GM12878 (cell line): ENCODE data around the gene FBXW9. TPM values are rescaled to one million over a fixed set of nuclear protein-coding genes. Genes with fewer than 3 reads are reported as not detected.

ENCODE experiments used
- ATAC-seq: fragments of 200-7000 bp; cut with Tn5 transposase; 3 replicates; pipeline ENCODE4 v1.9.1; 2020; ENCODE audit warnings: mild to moderate bottlenecking, moderate library complexity
- BruUV-seq: library from RNA; stranded (reverse); fragments of 400-500 nt; replicated peaks from 2 replicates; lab custom pipeline; 2021; lab: Mats Ljungman, UMichigan
- CTCF ChIA-PET: fragments of 300-600 bp; sonication (Branson Sonifier 250); formaldehyde crosslinking; extraction: SDS; loops from one replicate; lab custom pipeline; 2021; ENCODE audit warnings: inconsistent platforms; lab: Yijun Ruan, JAX
- POLR2A ChIA-PET: fragments of 350-600 bp; formaldehyde crosslinking; extraction: SDS; loops from one replicate; lab custom pipeline; 2021; ENCODE audit warnings: inconsistent platforms; lab: Charles Lee
- RAD21 ChIA-PET: fragments of 300-600 bp; sonication (Branson Sonifier 250); formaldehyde crosslinking; loops from one replicate; lab custom pipeline; 2023; ENCODE audit warnings: antibody characterized with exemption; ENCODE audit not compliant: unreplicated experiment; lab: Charles Lee
- SMC1A ChIA-PET: fragments of 300-600 bp; sonication (Branson Sonifier 250); formaldehyde crosslinking; loops from one replicate; lab custom pipeline; 2023; ENCODE audit not compliant: unreplicated experiment, uncharacterized antibody; lab: Charles Lee
- DNase-seq: peaks from one replicate; pipeline ENCODE4 v3.0.0-alpha.2; 2011; ENCODE audit warnings: low read depth, low spot score
- FAIRE-seq: peaks from 3 replicates; lab custom pipeline; 2011; peaks lifted over from hg19 to GRCh38; lab: Jason Lieb, UNC
- H2AFZ ChIP-seq: 2 replicates; pipeline ENCODE4 v1.6.0; 2011; ENCODE audit warnings: low read depth, low read length, control low read depth; ENCODE audit not compliant: control insufficient read depth
- H3K27ac ChIP-seq: 2 replicates; pipeline ENCODE4 v1.5.1; 2011; ENCODE audit warnings: control low read depth; ENCODE audit not compliant: control insufficient read depth, insufficient read depth
- H3K27me3 ChIP-seq, 2 experiments: replicated peaks in 1 of 2; 2 replicates each; pipeline versions ENCODE4 v1.6.0 to v1.6.1; 2011; ENCODE audit warnings: low read length in 1 of 2; ENCODE audit not compliant: control insufficient read depth in 2 of 2, insufficient read depth in 2 of 2
- H3K36me3 ChIP-seq, 2 experiments: 2 replicates each; pipeline ENCODE4 v1.5.1; 2011; ENCODE audit warnings: low read length in 1 of 2; ENCODE audit not compliant: control insufficient read depth in 2 of 2, insufficient read depth in 2 of 2
- H3K4me1 ChIP-seq: 2 replicates; pipeline ENCODE4 v1.6.1; 2011; ENCODE audit warnings: mild to moderate bottlenecking, low read length, moderate library complexity, mixed read lengths; ENCODE audit not compliant: control insufficient read depth, insufficient read depth
- H3K4me2 ChIP-seq: 2 replicates; pipeline ENCODE4 v1.6.0; 2011; ENCODE audit warnings: control low read depth; ENCODE audit not compliant: control insufficient read depth, insufficient read depth
- H3K4me3 ChIP-seq: fragments of 200-600 bp; sonication (generic); 2 replicates; pipeline ENCODE4 v1.5.1; 2016
- H3K79me2 ChIP-seq: 2 replicates; pipeline ENCODE4 v1.6.0; 2011; ENCODE audit warnings: low read length; ENCODE audit not compliant: control insufficient read depth, insufficient read depth
- H3K9ac ChIP-seq: 2 replicates; pipeline ENCODE4 v1.8.0; 2011; ENCODE audit warnings: low read length, control low read depth, mixed read lengths; ENCODE audit not compliant: control insufficient read depth, insufficient read depth
- H3K9me3 ChIP-seq: replicated peaks from 3 replicates; pipeline ENCODE4 v1.5.1; 2011; ENCODE audit warnings: mild to moderate bottlenecking, low read length; ENCODE audit not compliant: control insufficient read depth, insufficient read depth
- H4K20me1 ChIP-seq: 2 replicates; pipeline ENCODE4 v1.6.0; 2011; ENCODE audit not compliant: control insufficient read depth, insufficient read depth
- CREB1 ChIP-seq: IDR thresholded peaks from 2 replicates; pipeline ENCODE4 v1.6.1; 2012; ENCODE audit warnings: low read depth, mild to moderate bottlenecking, inconsistent platforms
- CUX1 ChIP-seq: IDR thresholded peaks from 2 replicates; pipeline ENCODE4 v1.6.1; 2012; ENCODE audit warnings: improper control_type of control experiment, low read depth, low read length; ENCODE audit not compliant: insufficient replicate concordance
- E2F8 ChIP-seq: fragments of 450-650 bp; IDR thresholded peaks from 2 replicates; pipeline ENCODE4 v1.6.1; 2018; ENCODE audit warnings: mild to moderate bottlenecking, low read depth, moderate library complexity; ENCODE audit not compliant: partially characterized antibody
- ETV6 ChIP-seq, 2 experiments: fragments of 450-650 bp in 1 of 2; IDR thresholded peaks in 1 of 2; conservative IDR thresholded peaks in 1 of 2; 2 replicates each; pipeline ENCODE4 v1.6.1; 2014; ENCODE audit warnings: antibody characterized with exemption in 1 of 2, borderline replicate concordance in 1 of 2, low read depth in 1 of 2, mild to moderate bottlenecking in 1 of 2, moderate library complexity in 1 of 2
- FOXK2 ChIP-seq: fragments of 450-650 bp; IDR thresholded peaks from 2 replicates; pipeline ENCODE4 v1.6.1; 2017; ENCODE audit warnings: mild to moderate bottlenecking, moderate library complexity
- HCFC1 ChIP-seq: fragments of 150-350 bp; IDR thresholded peaks from 2 replicates; pipeline ENCODE4 v1.6.1; 2014; ENCODE audit warnings: low read length
- HDAC6 ChIP-seq: fragments of 200-600 bp; sonication (generic); IDR thresholded peaks from one replicate; pipeline ENCODE4 v1.8.0; 2017; ENCODE audit warnings: antibody characterized with exemption; ENCODE audit not compliant: unreplicated experiment
- JUNB ChIP-seq: IDR thresholded peaks from 2 replicates; pipeline ENCODE4 v1.6.1; 2016; ENCODE audit warnings: antibody characterized with exemption, mild to moderate bottlenecking
- SMAD1 ChIP-seq: fragments of 450-650 bp; IDR thresholded peaks from 2 replicates; pipeline ENCODE4 v1.6.1; 2018; ENCODE audit warnings: mild to moderate bottlenecking, low read depth; ENCODE audit not compliant: partially characterized antibody
- STAT3 ChIP-seq: IDR thresholded peaks from 2 replicates; pipeline ENCODE4 v1.6.1; 2011; ENCODE audit warnings: low read depth, low read length, improper control_type of control experiment
- ZNF24 ChIP-seq: fragments of 450-650 bp; IDR thresholded peaks from 2 replicates; pipeline ENCODE4 v1.6.1; 2017; ENCODE audit warnings: antibody characterized with exemption, mild to moderate bottlenecking
- ZNF274 ChIP-seq: IDR thresholded peaks from one replicate; pipeline ENCODE4 v1.8.0; 2011; ENCODE audit not compliant: insufficient read length, insufficient read depth
- ZSCAN29 ChIP-seq: fragments of 450-650 bp; IDR thresholded peaks from 2 replicates; pipeline ENCODE4 v1.6.1; 2017; ENCODE audit warnings: mild to moderate bottlenecking, moderate library complexity
- WGBS: methylation state at CpG from one replicate; pipeline ENCODE4 v1.1.6; 2016; ENCODE audit warnings: low lambda C conversion rate; ENCODE audit not compliant: insufficient replicate concordance, insufficient coverage; ENCODE audit errors: missing lambda C conversion rate; 5-methylcytosine and 5-hydroxymethylcytosine counted together
- in situ Hi-C: fragments of 300-500 bp; cut with MboI; formaldehyde crosslinking; loops from 9 replicates; pipeline ENCODE4 v1.14.3; 2018; ENCODE audit warnings: mixed read lengths
- intact Hi-C: fragments of 100-400 bp; cut with micrococcal nuclease; formaldehyde crosslinking; loops from one replicate; pipeline ENCODE4 v1.14.2; 2022; ENCODE audit not compliant: unreplicated experiment
- polyA plus RNA-seq, 11 experiments: library from polyadenylated mRNA; depleted of rRNA in 4 of 11; unstranded in 6 of 11; stranded (reverse) in 5 of 11; fragments of >200 nt; fragmentation: Nextera tagmentation in 4 of 11; fragmentation: Illumina TruSeq in 1 of 11; extraction: Ambion mirVana in 4 of 11; extraction: Trizol in 1 of 11; gene quantifications; 1 replicate in 1 of 11; 2 replicates in 10 of 11; pipeline versions ENCODE4 v1.2.1 to v1.2.3, GENCODE V29; 2011 to 2016; ENCODE audit warnings: inconsistent platforms in 2 of 11, missing spikeins in 2 of 11, low read depth in 1 of 11
- total RNA-seq, 4 experiments: library from RNA; depleted of rRNA in 3 of 4; stranded (reverse); fragments of >200 nt in 3 of 4; fragmentation: Illumina TruSeq in 1 of 4; extraction: Trizol in 1 of 4; gene quantifications; 2 replicates each; pipeline versions ENCODE4 v1.2.1 to v1.2.3, GENCODE V29; 2013 to 2021

FBXW9 gene
- total and polyA plus RNA-seq, 10 of the 15 experiments (the other 5 are each of a cell fraction or from before 2014, with no cell fraction given), result 0.21 to 14.8 (median 7.3) TPM

DNA sequence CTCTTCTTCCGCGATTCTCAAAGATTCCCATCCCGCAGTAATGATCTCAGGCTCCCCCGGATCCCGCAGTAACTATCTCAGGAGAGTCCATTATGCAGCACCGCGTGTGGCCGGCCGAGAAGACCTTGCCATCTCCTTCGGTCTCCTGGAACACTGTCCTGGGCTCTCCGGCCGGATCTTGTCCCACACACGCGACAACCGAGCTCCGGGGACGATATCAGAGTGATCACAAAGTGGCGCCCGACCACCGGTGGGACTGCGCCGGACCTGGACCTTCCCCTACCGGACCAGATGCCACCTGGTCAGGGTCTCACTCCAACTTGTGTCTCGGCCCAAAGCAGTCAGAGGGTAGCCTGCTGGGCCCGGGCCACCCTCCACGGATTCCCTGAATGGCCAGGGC is 53.9 kb downstream of the FBXW9 start:
- H3K36me3 ChIP-seq, result peaks cover 0 to 5% of the 10 kb centered on the region in 2 experiments; a peak in 1 of 4 replicates
- ChIA-PET SMC1A (no interaction called here), CTCF (no interaction called here), POLR2A (no interaction called here), RAD21 (no interaction called here)
- H4K20me1 ChIP-seq, result no peaks in the 10 kb centered on the region
- DNase-seq, result no peak
- H3K9ac ChIP-seq, result no peak overlapping the region
- intact Hi-C loops (no loop called here), in situ Hi-C loops (no loop called here)
- WGBS, result 95% methylated on average over 26 of the region's 26 CpGs
- no peaks in the 10 kb centered on the region for H3K27me3 ChIP-seq
- 0 out of 2 replicates have a peak, but pooled peaks cover 5% of the 10 kb centered on the region for H3K4me1 ChIP-seq
- no TSS peak for BruUV-seq
- H3K4me2 ChIP-seq, result no peak overlapping the region
- TF ChIP-seq SMAD1 (no peak), CREB1 (no peak), HDAC6 (no peak), ETV6 (conservative IDR thresholded peaks at IDR 0.05 in 1 of 2, IDR thresholded peaks at IDR 0.05 in 1 of 2; ENCODE audit: borderline replicate concordance in 1 of 2, low read depth in 1 of 2) (no peak), ZNF274 (no peak), JUNB (no peak), FOXK2 (no peak), HCFC1 (no peak), STAT3 (no peak), ZSCAN29 (no peak), ZNF24 (no peak), CUX1 (no peak), E2F8 (no peak)
- FAIRE-seq, result no peak
- no peaks in the 10 kb centered on the region for H3K9me3 ChIP-seq
- no peak overlapping the region for H3K4me3 ChIP-seq
- no peak overlapping the region for H2AFZ ChIP-seq
- ATAC-seq, result no peak
- no peaks in the 10 kb centered on the region for H3K79me2 ChIP-seq
- H3K27ac ChIP-seq, result no peak overlapping the region
